B cell (primary cell): Measurements from ENCODE around the gene RRP12. TPM values are rescaled to one million over a fixed set of nuclear protein-coding genes. Genes with fewer than 3 reads are reported as not detected.

Experiments
- ATAC-seq: fragments of 200-7000 bp; cut with Tn5 transposase; one replicate; pipeline ENCODE4 v1.10.0; 2021; ENCODE audit warnings: low read depth, mild to moderate bottlenecking, moderate number of reproducible peaks, moderate library complexity
- CTCF ChIA-PET: fragments of 350-600 bp; sonication (Branson Sonifier 250); formaldehyde crosslinking; loops from one replicate; lab custom pipeline; 2021; ENCODE audit warnings: antibody characterized with exemption, inconsistent platforms; lab: Charles Lee
- POLR2A ChIA-PET: fragments of 350-600 bp; sonication (Branson Sonifier 250); formaldehyde crosslinking; loops from one replicate; lab custom pipeline; 2021; ENCODE audit warnings: antibody characterized with exemption; lab: Charles Lee
- DNase-seq: peaks from one replicate; pipeline ENCODE4 v3.0.0; 2013
- H2AFZ ChIP-seq: 2 replicates; pipeline ENCODE4 v1.6.1; 2012; ENCODE audit warnings: mild to moderate bottlenecking, low read depth, low read length; ENCODE audit not compliant: insufficient read depth, poor library complexity, severe bottlenecking
- H3K27ac ChIP-seq, 2 donors: 1 replicate in 1 of 2; 2 replicates in 1 of 2; pipeline ENCODE4 v1.5.1; 2012 to 2013; ENCODE audit warnings: low read length in 2 of 2, mild to moderate bottlenecking in 2 of 2, moderate library complexity in 1 of 2
- H3K27me3 ChIP-seq, 4 experiments: fragments of 200-600 bp in 1 of 4; sonication (generic) in 1 of 4; replicated peaks in 1 of 4; 1 replicate in 2 of 4; 2 replicates in 2 of 4; pipeline versions ENCODE4 v1.6.1 to v1.7.0; 2013 to 2016; ENCODE audit warnings: low read length in 3 of 4, mild to moderate bottlenecking in 2 of 4, mixed read lengths in 1 of 4, moderate library complexity in 1 of 4; ENCODE audit not compliant: insufficient read depth in 4 of 4, control insufficient read depth in 3 of 4; ENCODE audit errors: control extremely low read depth in 1 of 4
- H3K36me3 ChIP-seq, 2 experiments: replicated peaks in 1 of 2; 1 replicate in 1 of 2; 2 replicates in 1 of 2; pipeline versions ENCODE4 v1.6.1 to v1.7.1; 2013; ENCODE audit warnings: low read length in 1 of 2; ENCODE audit not compliant: insufficient read depth in 2 of 2, control insufficient read depth in 1 of 2; ENCODE audit errors: control extremely low read depth in 1 of 2, extremely low read depth in 1 of 2
- H3K4me1 ChIP-seq, 2 donors: fragments of 200-600 bp in 1 of 2; sonication (generic) in 1 of 2; 1 replicate in 1 of 2; 2 replicates in 1 of 2; pipeline versions ENCODE4 v1.5.1 to v1.6.1; 2013 to 2017; ENCODE audit warnings: low read length in 2 of 2; ENCODE audit not compliant: control insufficient read depth in 2 of 2, insufficient read depth in 2 of 2
- H3K4me2 ChIP-seq: replicated peaks from 2 replicates; pipeline ENCODE3; 2012; ENCODE audit warnings: mild to moderate bottlenecking, low read depth, low read length; ENCODE audit not compliant: poor library complexity, severe bottlenecking
- H3K4me3 ChIP-seq, 5 experiments: fragments of 200-600 bp in 1 of 5; sonication (generic) in 1 of 5; 1 replicate in 3 of 5; 2 replicates in 2 of 5; pipeline versions ENCODE4 v1.5.1 to v1.7.0; 2011 to 2016; ENCODE audit warnings: low read length in 4 of 5, mild to moderate bottlenecking in 4 of 5, low read depth in 2 of 5, control low read depth in 1 of 5, moderate library complexity in 1 of 5; ENCODE audit not compliant: insufficient read depth in 1 of 5; ENCODE audit errors: control extremely low read depth in 1 of 5, extremely low read depth in 1 of 5
- H3K79me2 ChIP-seq: fragments of 200-600 bp; sonication (generic); one replicate; pipeline ENCODE4 v1.6.0; 2016; ENCODE audit warnings: low read length; ENCODE audit not compliant: control insufficient read depth, insufficient read depth
- H3K9ac ChIP-seq: fragments of 200-600 bp; sonication (generic); 2 replicates; pipeline ENCODE4 v1.6.1; 2017; ENCODE audit warnings: mild to moderate bottlenecking, low read length, moderate library complexity
- H3K9me3 ChIP-seq, 3 donors: one replicate each; pipeline versions ENCODE4 v1.6.1 to v1.7.1; 2013; ENCODE audit warnings: low read length in 2 of 3; ENCODE audit not compliant: control insufficient read depth in 2 of 3, insufficient read depth in 1 of 3; ENCODE audit errors: control extremely low read depth in 1 of 3
- H4K20me1 ChIP-seq: 2 replicates; pipeline ENCODE4 v1.6.0; 2012; ENCODE audit warnings: mild to moderate bottlenecking, low read length; ENCODE audit not compliant: insufficient read depth, control insufficient read depth, poor library complexity, severe bottlenecking
- H3K27ac Mint-ChIP-seq: one replicate; pipeline ENCODE4 v1.8.0; 2021; ENCODE audit warnings: mixed read lengths
- H3K27me3 Mint-ChIP-seq: one replicate; pipeline ENCODE4 v1.8.0; 2021; ENCODE audit warnings: mixed read lengths
- H3K4me1 Mint-ChIP-seq: one replicate; pipeline ENCODE4 v1.8.0; 2021; ENCODE audit warnings: mixed read lengths
- H3K4me3 Mint-ChIP-seq: one replicate; pipeline ENCODE4 v1.8.0; 2021; ENCODE audit warnings: mixed read lengths
- H3K9me3 Mint-ChIP-seq: one replicate; pipeline ENCODE4 v1.8.0; 2022; ENCODE audit warnings: mixed read lengths; ENCODE audit not compliant: insufficient read depth
- CTCF ChIP-seq: fragments of 200-600 bp; IDR thresholded peaks from one replicate; pipeline ENCODE4 v1.8.0; 2022; ENCODE audit warnings: antibody characterized with exemption, mild to moderate bottlenecking
- EZH2 ChIP-seq: IDR thresholded peaks from 2 replicates; pipeline ENCODE4 v1.6.1; 2012; ENCODE audit warnings: borderline replicate concordance, low read depth, mild to moderate bottlenecking, moderate library complexity, low read length; ENCODE audit not compliant: insufficient read depth, poor library complexity, severe bottlenecking
- WGBS: methylation state at CpG from one replicate; pipeline ENCODE4 v1.1.5; 2013; ENCODE audit warnings: missing lambda C conversion rate; ENCODE audit not compliant: insufficient coverage; 5-methylcytosine and 5-hydroxymethylcytosine counted together
- intact Hi-C: fragments of 100-400 bp; cut with micrococcal nuclease; formaldehyde crosslinking; loops from one replicate; pipeline ENCODE4 v1.10.0; 2022
- polyA plus RNA-seq: library from polyadenylated mRNA; depleted of rRNA; stranded (reverse); fragments of >200 nt; gene quantifications from 2 replicates; pipeline ENCODE4 v1.2.3, GENCODE V29; 2012
- total RNA-seq, 2 donors: library from RNA; stranded (reverse); fragments of 120-200 nt in 1 of 2; gene quantifications; 1 replicate in 1 of 2; 2 replicates in 1 of 2; pipeline versions ENCODE4 v1.2.3 to v1.2.4, GENCODE V29; 2013 to 2022

Gene RRP12
- total and polyA plus RNA-seq, 2 donors (not counting 1 experiment from before 2014, with no cell fraction given): 19.3 to 35.7 TPM

- peaks cover 0 to 33% of the 10 kb centered on the region in 2 experiments for H3K36me3 ChIP-seq
Measured at GRCh38 chr10:97367126-97367649, 34.0 kb downstream of the RRP12 start.

More at GRCh38 chr10:97367126-97367649, 34.0 kb downstream of the RRP12 start:
- peaks cover 0 to 10% (median 0%) of the 10 kb centered on the region in 3 donors for H3K9me3 ChIP-seq
- Mint-ChIP-seq H3K9me3 (no peaks in the 10 kb centered on the region), H3K27ac (peak overlapping the region; percentile 93), H3K4me1 (peaks cover 32% of the 10 kb centered on the region), H3K27me3 (no peaks in the 10 kb centered on the region), H3K4me3 (no peak overlapping the region)
- POLR2A ChIA-PET: no interaction called here
- H2AFZ ChIP-seq: no peak overlapping the region
- no peak overlapping the region for H3K9ac ChIP-seq
- intact Hi-C loops: no loop called here
- H3K79me2 ChIP-seq: no peaks in the 10 kb centered on the region
- WGBS: 98% methylated on average over 9 of the region's 12 CpGs
- H4K20me1 ChIP-seq: no peaks in the 10 kb centered on the region
- H3K4me1 ChIP-seq: peaks cover 26 to 32% of the 10 kb centered on the region in 2 donors
- H3K4me2 ChIP-seq: no peak overlapping the region
- peak overlapping the region in 1 of 2 donors; percentile 96 for H3K27ac ChIP-seq
- no peaks in the 10 kb centered on the region for H3K27me3 ChIP-seq
- CTCF ChIA-PET: no interaction called here
- TF ChIP-seq EZH2 (no peak), CTCF (no peak)
- H3K4me3 ChIP-seq: no peak overlapping the region
- no peak for DNase-seq
- no peak for ATAC-seq
